CD4-positive, alpha-beta T cell treated with Interleukin-6 at 100 ng/mL for 8 hours (primary cell): ENCODE results near the gene LPXN.

Source experiments
- DNase-seq: peaks from one replicate; pipeline ENCODE4 v3.0.0-alpha.2; 2020; ENCODE audit warnings: mixed read lengths, low spot score

Gene LPXN

GRCh38 chr11:58524232-58525036, 51.2 kb downstream of the LPXN start:
- peak; percentile 61 for DNase-seq

- no peak for DNase-seq
Measured at GRCh38 chr11:58513747-58514367, 61.8 kb downstream of the LPXN start.

GRCh38 chr11:58511636-58512035, 64.0 kb downstream of the LPXN start:
- no peak for DNase-seq

- DNase-seq, result no peak
Measured at GRCh38 chr11:58509748-58510147, 65.9 kb downstream of the LPXN start.

- DNase-seq, result no peak
Measured at GRCh38 chr11:58508814-58509213, 66.8 kb downstream of the LPXN start.

- no peak for DNase-seq
Measured at GRCh38 chr11:58508005-58508404, 67.7 kb downstream of the LPXN start, which contains the start of gene OR5B21. Gene OR5B21, minus strand, starts transcription at chr11:58508105. Its CDS starts 0 bp downstream, at chr11:58508105.

- no peak for DNase-seq
Measured at GRCh38 chr11:58507355-58507754, 68.3 kb downstream of the LPXN start.

- no peak for DNase-seq
Measured at GRCh38 chr11:58506935-58507334, 68.7 kb downstream of the LPXN start.

GRCh38 chr11:58505849-58506248, 69.8 kb downstream of the LPXN start:
- no peak for DNase-seq

- DNase-seq, result no peak
Measured at GRCh38 chr11:58504232-58504631, 71.4 kb downstream of the LPXN start.

GRCh38 chr11:58503361-58503856, 72.2 kb downstream of the LPXN start:
- DNase-seq, result no peak

- DNase-seq, result no peak
Measured at GRCh38 chr11:58502004-58502403, 73.7 kb downstream of the LPXN start.

GRCh38 chr11:58498464-58498863, 77.2 kb downstream of the LPXN start:
- no peak for DNase-seq

- DNase-seq, result no peak
Measured at GRCh38 chr11:58497951-58498350, 77.7 kb downstream of the LPXN start.

- DNase-seq, result no peak
Measured at GRCh38 chr11:58495906-58496305, 79.8 kb downstream of the LPXN start.

GRCh38 chr11:58494101-58494500, 81.6 kb downstream of the LPXN start:
- DNase-seq, result no peak

GRCh38 chr11:58493676-58494075, 82.0 kb downstream of the LPXN start:
- DNase-seq, result no peak

GRCh38 chr11:58490827-58491226, 84.8 kb downstream of the LPXN start:
- DNase-seq, result no peak

GRCh38 chr11:58487170-58487569, 88.5 kb downstream of the LPXN start:
- DNase-seq, result no peak

GRCh38 chr11:58485961-58486360, 89.7 kb downstream of the LPXN start:
- DNase-seq, result no peak
